GM12864 (cell line): Measurements from ENCODE around the gene PUS3.
"Not testable (repeated sequence)": the region's sequence is repeated elsewhere in the genome, so short reads cannot be mapped to it uniquely, and the experiment has no call there.

ENCODE experiments used
- DNase-seq: peaks from one replicate; pipeline ENCODE4 v3.0.0-alpha.2; 2011; ENCODE audit warnings: low read depth
- H3K4me3 ChIP-seq: 2 replicates; pipeline ENCODE4 v1.5.1; 2011; ENCODE audit warnings: mild to moderate bottlenecking, low read depth, low read length, control low read depth
- TF ChIP-seq, protein P1 (sequence below): IDR thresholded peaks from 2 replicates; pipeline ENCODE4 v1.5.1; 2011; ENCODE audit warnings: low read depth, mild to moderate bottlenecking, moderate library complexity, low read length, control low read depth, inconsistent platforms; ENCODE audit errors: missing control alignments

PUS3 gene

DNA sequence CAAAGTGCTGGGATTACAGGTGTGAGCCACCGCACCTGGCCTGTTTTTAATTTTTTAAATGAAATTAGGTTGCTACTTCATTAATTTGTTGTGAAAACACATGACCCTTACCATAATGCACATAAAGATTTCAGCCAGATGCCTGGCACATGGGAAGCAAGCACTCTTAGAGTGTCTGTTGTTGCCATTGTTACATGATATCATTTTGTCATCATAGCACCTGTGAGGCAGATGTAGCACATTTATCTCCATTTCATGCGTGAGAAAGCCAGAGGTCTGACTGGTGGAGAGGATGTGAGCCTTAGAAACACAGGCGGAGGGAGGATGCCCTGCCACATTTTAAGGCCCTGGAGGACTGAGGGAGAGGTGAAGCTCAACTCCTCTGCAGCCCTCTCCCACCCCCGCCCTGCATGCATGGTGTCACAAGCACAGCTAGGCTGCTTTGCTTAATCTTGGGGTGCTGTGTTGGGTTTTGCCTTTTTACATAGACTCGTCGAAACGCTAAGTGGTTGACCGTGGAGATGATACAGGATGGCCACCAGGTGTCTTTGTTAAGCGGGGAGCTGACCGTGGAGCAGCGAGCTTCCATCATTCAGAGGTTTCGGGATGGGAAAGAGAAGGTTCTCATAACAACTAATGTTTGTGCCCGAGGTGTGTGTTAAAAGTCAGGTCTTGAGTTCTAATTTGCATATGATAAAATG is 15.3 kb upstream of the PUS3 start:
- TF ChIP-seq, protein P1, sequence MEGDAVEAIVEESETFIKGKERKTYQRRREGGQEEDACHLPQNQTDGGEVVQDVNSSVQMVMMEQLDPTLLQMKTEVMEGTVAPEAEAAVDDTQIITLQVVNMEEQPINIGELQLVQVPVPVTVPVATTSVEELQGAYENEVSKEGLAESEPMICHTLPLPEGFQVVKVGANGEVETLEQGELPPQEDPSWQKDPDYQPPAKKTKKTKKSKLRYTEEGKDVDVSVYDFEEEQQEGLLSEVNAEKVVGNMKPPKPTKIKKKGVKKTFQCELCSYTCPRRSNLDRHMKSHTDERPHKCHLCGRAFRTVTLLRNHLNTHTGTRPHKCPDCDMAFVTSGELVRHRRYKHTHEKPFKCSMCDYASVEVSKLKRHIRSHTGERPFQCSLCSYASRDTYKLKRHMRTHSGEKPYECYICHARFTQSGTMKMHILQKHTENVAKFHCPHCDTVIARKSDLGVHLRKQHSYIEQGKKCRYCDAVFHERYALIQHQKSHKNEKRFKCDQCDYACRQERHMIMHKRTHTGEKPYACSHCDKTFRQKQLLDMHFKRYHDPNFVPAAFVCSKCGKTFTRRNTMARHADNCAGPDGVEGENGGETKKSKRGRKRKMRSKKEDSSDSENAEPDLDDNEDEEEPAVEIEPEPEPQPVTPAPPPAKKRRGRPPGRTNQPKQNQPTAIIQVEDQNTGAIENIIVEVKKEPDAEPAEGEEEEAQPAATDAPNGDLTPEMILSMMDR: no peak
- no peak overlapping the region for H3K4me3 ChIP-seq
- no peak for DNase-seq

DNA sequence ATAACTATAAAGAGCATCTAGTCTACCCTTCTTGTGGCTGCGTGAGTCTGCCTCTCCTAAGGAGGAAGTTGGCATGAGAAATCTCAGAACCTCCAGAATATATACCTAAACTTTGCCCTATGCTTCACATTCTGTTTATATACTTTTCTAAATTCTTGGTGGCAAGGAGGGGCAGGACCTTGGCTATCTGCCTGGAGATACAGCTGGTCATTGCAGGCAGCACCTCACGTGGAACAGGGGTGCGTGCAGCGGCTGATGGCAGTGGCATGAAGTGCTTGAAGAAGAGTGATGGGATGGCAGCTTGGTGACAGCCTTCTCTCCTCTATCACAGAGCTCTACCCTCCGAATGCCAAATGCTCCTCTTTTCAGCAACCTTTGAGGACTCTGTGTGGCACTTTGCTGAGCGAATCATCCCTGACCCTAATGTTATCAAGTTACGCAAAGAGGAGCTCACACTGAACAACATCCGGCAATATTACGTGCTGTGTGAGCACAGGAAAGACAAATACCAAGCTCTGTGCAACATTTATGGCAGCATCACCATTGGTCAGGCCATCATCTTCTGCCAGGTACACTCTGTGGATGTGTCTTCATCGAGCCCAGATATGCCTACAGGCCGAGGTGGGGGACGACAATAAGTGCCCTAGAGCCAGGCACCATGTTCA is 13.8 kb upstream of the PUS3 start:
- TF ChIP-seq, protein P1: no peak
- DNase-seq: no peak
- H3K4me3 ChIP-seq: no peak overlapping the region

DNA sequence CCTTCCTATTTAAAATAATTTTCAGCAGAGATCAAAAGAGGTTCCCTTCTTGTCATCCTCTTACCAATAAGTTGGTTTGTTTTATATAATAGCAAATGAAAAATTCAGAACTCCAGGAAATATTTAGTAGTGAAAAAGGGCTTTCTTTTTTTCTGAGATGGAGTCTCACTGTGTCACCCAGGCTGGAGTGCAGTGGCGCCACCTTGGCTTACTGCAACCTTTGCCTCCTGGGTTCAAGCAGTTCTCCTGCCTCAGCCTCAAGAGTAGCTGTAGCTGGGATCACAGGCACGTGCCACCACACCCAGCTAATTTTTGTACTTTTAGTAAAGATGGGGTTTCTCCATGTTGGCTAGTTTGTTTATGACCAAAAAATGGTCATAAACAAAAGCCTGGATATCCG is 11.6 kb upstream of the PUS3 start:
- not testable (repeated sequence) for H3K4me3 ChIP-seq, DNase-seq

DNA sequence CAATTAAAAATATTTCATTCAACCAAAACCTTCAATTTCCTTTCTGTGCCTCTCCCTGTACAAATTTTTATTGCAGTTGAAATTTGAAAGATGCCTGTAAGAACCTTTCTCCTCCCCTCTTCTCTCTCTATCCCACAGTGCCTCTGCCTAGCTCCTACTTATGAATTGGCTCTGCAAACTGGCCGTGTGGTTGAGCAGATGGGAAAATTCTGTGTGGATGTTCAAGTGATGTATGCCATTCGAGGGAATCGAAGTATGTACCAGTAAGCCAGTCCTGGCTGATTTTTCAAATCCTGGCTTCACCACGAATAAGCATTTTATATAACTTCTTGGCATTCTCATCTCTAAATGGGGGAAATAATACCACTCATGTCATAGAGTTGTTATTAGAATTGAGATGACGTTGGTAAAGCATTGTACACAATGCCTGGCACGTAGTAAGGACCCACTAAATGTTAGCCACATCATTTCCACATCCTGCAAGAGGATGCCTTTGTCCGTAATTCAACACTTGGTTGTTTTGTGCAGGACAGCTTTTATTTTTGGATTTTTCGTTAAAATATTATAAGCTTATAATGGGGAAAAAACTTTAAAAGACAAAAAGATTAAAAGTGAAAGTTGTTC is 7.3 kb upstream of the PUS3 start:
- no peak overlapping the region for H3K4me3 ChIP-seq
- TF ChIP-seq, protein P1: no peak

DNA sequence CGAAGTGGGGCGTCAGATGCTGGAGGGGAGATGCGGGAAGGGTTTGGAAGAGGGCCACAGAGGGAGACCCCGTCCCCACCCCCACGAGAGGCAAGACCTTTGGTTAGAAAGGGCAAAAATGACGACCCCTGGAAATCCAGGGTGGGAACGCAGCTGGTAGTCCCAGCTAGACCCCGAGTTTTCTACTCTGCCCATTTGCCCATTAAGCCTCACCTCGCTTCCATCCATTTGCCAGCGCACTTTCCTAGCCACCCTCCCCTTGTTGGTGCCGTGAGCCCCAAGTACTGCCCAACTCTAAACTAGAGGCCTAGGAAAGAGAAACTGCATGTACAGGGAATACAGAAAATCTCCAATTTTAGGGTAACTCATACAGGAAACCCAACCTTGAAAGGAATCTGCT is 1.7 kb upstream of the PUS3 start:
- H3K4me3 ChIP-seq: no peak overlapping the region
- TF ChIP-seq, protein P1: no peak

More for the DNA sequence above, 7.3 kb upstream of the PUS3 start:
- DNase-seq: no peak

DNA sequence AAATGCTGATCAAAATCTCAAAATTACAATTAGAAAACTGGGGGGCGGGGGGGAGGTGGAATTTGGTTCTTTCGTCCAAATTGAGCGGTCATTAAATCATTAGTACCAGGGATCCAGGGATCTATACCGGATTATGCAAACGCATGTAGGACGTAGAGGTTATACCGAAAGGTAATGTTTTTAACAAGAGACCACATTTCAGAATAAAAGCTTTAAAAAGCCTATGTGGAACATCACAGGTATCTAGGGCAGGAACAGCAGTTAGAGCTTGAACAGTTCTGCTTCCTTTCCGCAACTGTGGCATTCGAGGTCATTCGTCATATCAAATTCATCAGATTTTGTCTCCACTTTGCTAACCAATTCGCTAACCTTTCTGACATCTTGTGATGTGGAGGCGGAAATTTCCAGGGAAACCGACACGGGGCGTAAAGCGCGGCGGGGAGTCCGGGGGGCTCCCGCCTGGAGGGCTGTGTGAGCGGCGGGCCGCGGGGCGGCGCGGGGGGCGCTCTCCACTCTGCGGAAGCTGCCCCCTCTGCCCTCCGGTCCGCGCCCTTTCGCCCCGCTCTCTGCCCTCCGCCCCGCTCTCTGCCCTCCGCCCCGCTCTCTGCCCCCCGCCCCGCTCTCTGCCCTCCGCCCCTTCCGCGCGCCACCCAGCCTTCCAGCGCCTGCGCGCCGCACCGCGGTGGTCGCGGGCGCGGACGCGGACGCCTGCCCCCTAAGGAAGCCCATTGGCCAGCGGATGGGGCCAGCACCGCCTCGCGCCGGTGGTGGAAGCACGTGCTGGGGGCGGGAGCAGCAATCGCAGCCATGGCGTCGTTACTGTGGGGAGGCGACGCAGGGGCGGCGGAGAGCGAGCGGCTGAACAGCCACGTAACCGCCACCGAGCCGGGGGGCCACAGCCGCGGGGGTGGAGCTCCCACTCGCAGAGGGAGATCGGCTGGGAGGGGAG is 979 bp upstream of the PUS3 start, which contains the start of gene DDX25:
DDX25 (plus strand) TSS at position 798 of the 949 bp plus-strand sequence; CDS start at position 808, 10 bp downstream.
- TF ChIP-seq, protein P1: no peak
- no peak for DNase-seq
- no peak within 1 kb of the TSS; the same call in 1 of the 2 replicates for H3K4me3 ChIP-seq

More for the DNA sequence above, 1.7 kb upstream of the PUS3 start:
- DNase-seq: no peak
